SU-DHL-6 (cell line): ENCODE data around the gene TNFRSF17.
A peak's percentile ranks its signal among the peaks of the same experiment; 100 is the strongest.

Experiments used
- H2AFZ ChIP-seq: fragments of 200-600 bp; sonication (generic); 2 replicates; pipeline ENCODE4 v1.6.1; 2014; ENCODE audit warnings: low read depth, mild to moderate bottlenecking, moderate library complexity, mixed read lengths, antibody characterized with exemption, low read length; ENCODE audit not compliant: severe bottlenecking
- H3F3A ChIP-seq: fragments of 200-600 bp; shearing (Covaris generic); 2 replicates; pipeline ENCODE4 v1.6.0; 2016; ENCODE audit warnings: antibody characterized with exemption, mild to moderate bottlenecking; ENCODE audit not compliant: insufficient read depth
- H3K27ac ChIP-seq: fragments of 200-600 bp; sonication (generic); 2 replicates; pipeline ENCODE4 v1.5.1; 2016; ENCODE audit warnings: low read depth, mild to moderate bottlenecking, low read length, moderate library complexity, mixed read lengths
- H3K27me3 ChIP-seq: fragments of 200-600 bp; sonication (generic), shearing (Covaris generic); 2 replicates; pipeline ENCODE4 v1.6.0; 2014; ENCODE audit warnings: mild to moderate bottlenecking, low read length
- H3K36me3 ChIP-seq: fragments of 200-600 bp; sonication (generic); 2 replicates; pipeline ENCODE4 v1.6.1; 2014; ENCODE audit warnings: mild to moderate bottlenecking, low read length, mixed read lengths
- H3K4me2 ChIP-seq: fragments of 300-600, 200-600 bp; shearing (Covaris generic), sonication (generic); 2 replicates; pipeline ENCODE4 v1.6.0; 2014; ENCODE audit warnings: low read length, low read depth, mild to moderate bottlenecking; ENCODE audit not compliant: poor library complexity, severe bottlenecking
- H3K4me3 ChIP-seq: fragments of 200-600 bp; sonication (generic); 2 replicates; pipeline ENCODE4 v1.5.1; 2014; ENCODE audit warnings: antibody characterized with exemption, low read length, mild to moderate bottlenecking, mixed read lengths; ENCODE audit not compliant: insufficient read depth, poor library complexity, severe bottlenecking
- H3K79me2 ChIP-seq: fragments of 200-600 bp; sonication (generic); 2 replicates; pipeline ENCODE4 v1.6.1; 2014; ENCODE audit warnings: mild to moderate bottlenecking, low read length, moderate library complexity; ENCODE audit not compliant: insufficient read depth
- H3K9ac ChIP-seq: fragments of 200-600 bp; sonication (generic); 2 replicates; pipeline ENCODE4 v1.7.0; 2014; ENCODE audit warnings: mild to moderate bottlenecking, low read length
- H3K9me2 ChIP-seq: fragments of 200-600 bp; sonication (generic); replicated peaks from 2 replicates; pipeline ENCODE4 v1.6.1; 2014; ENCODE audit warnings: low read length; ENCODE audit not compliant: insufficient read depth
- H3K9me3 ChIP-seq: fragments of 200-600 bp; sonication (generic); 2 replicates; pipeline ENCODE4 v1.6.1; 2014; ENCODE audit warnings: low read length, mixed read lengths; ENCODE audit not compliant: insufficient read depth
- H4K20me1 ChIP-seq: fragments of 200-600 bp; sonication (generic); 2 replicates; pipeline ENCODE4 v1.6.1; 2014; ENCODE audit warnings: low read depth, mild to moderate bottlenecking, antibody characterized with exemption, low read length, moderate library complexity, mixed read lengths
- CTCF ChIP-seq: fragments of 200-600 bp; sonication (generic); IDR thresholded peaks from one replicate; pipeline ENCODE4 v1.5.1; 2017; ENCODE audit warnings: antibody characterized with exemption, mild to moderate bottlenecking, low read length, moderate library complexity; ENCODE audit not compliant: insufficient read depth, poor library complexity, severe bottlenecking
- EZH2phosphoT487 ChIP-seq: fragments of 200-600 bp; sonication (generic), shearing (Covaris generic); conservative IDR thresholded peaks from 2 replicates; pipeline ENCODE4 v1.6.1; 2018; ENCODE audit warnings: mild to moderate bottlenecking, antibody characterized with exemption, low read length, moderate library complexity, mixed read lengths

Gene TNFRSF17

GRCh38 chr16:11972128-11972527 is 7.1 kb downstream of the TNFRSF17 start:
- TF ChIP-seq EZH2phosphoT487: no peak
- no peak for TF ChIP-seq CTCF
- Histone ChIP-seq H3K27ac (no peak overlapping the region), H3K27me3 (no peaks in the 10 kb centered on the region), H3K9me3 (no peaks in the 10 kb centered on the region), H3K36me3 (peaks cover 14% of the 10 kb centered on the region; the same call in 1 of the 2 replicates), H3K9ac (no peak overlapping the region), H3F3A (peaks cover 66% of the 10 kb centered on the region), H3K4me3 (no peak overlapping the region), H2AFZ (no peak overlapping the region), H3K9me2 (no peaks in the 10 kb centered on the region), H3K4me2 (no peak overlapping the region), H4K20me1 (no peaks in the 10 kb centered on the region), H3K79me2 (peaks cover 36% of the 10 kb centered on the region)

DNA sequence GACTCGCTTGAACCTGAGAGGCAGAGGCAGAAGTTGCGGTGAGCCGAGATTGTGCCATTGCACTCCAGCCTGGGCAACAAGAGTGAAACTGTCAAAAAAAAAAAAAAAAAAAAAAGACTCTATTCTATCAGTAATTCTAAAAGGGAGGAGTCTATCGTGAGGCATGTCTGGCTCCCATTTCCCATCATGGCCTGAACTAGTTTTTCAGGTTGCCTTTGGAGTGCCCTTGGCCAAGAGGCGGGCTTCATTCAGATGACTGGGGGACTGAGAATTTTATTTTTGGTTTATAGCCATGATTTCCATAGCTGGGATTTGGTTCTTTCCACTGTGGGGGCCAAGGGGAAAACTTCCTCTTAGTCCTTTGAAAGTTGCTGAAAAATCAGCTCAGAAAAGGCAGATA is 8.1 kb downstream of the TNFRSF17 start:
- no peaks in the 10 kb centered on the region for H3K9me2 ChIP-seq
- no peak overlapping the region for H2AFZ ChIP-seq
- peaks cover 36% of the 10 kb centered on the region for H3K79me2 ChIP-seq
- peaks cover 59% of the 10 kb centered on the region for H3F3A ChIP-seq
- no peaks in the 10 kb centered on the region for H3K27me3 ChIP-seq
- H3K4me3 ChIP-seq: no peak overlapping the region
- peak overlapping the region; percentile 14; the same call in 1 of the 2 replicates for H3K27ac ChIP-seq
- H3K9me3 ChIP-seq: no peaks in the 10 kb centered on the region
- peaks cover 11% of the 10 kb centered on the region; the same call in 1 of the 2 replicates for H3K36me3 ChIP-seq
- no peaks in the 10 kb centered on the region for H4K20me1 ChIP-seq
- H3K4me2 ChIP-seq: no peak overlapping the region
- H3K9ac ChIP-seq: no peak overlapping the region
- TF ChIP-seq EZH2phosphoT487 (no peak), CTCF (no peak)

DNA sequence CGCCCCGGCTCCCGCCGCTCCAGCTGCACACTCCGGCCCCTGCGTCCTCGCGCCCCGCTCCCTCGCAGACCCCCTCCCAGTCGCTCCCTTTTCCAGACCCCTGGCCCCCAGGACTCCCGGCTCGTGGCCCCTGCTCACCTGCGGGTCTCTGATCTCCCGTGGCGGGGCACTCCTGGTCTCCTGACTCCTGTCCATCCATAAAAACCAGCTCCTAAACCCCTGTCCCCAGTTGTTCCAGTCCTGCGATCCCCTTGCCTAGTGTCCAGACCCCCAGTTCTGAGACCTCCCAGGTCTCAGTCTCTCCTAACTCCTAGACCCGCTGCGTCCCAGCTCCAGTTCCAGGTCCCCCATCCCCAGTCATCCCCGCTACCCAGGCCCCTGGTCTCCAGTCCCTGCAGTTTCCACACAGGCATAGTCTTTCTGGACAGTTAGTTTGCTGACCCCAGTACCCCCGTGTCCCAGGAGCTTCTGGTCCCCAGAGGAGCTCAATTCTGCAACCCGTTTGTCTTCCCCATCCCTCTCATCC is 11.9 kb downstream of the TNFRSF17 start:
- Histone ChIP-seq H3F3A (peaks cover 35% of the 10 kb centered on the region), H3K27ac (peak overlapping the region; percentile 54), H3K79me2 (peaks cover 53% of the 10 kb centered on the region), H3K4me2 (peak overlapping the region; percentile 79), H3K27me3 (no peaks in the 10 kb centered on the region), H3K9me2 (no peaks in the 10 kb centered on the region), H4K20me1 (no peaks in the 10 kb centered on the region), H3K9me3 (no peaks in the 10 kb centered on the region), H2AFZ (no peak overlapping the region), H3K9ac (peak overlapping the region; percentile 96), H3K4me3 (peak overlapping the region; percentile 92), H3K36me3 (no peaks in the 10 kb centered on the region)
- TF ChIP-seq EZH2phosphoT487 (no peak), CTCF (no peak)
